ENCODE measurements around the gene NAP1L5. TPM values are rescaled to one million over a fixed set of nuclear protein-coding genes. Genes with fewer than 3 reads are reported as not detected.

NAP1L5 gene
- total RNA-seq, 4 donors from 2014 or later, result 4.0 to 13.6 (median 10.3) TPM

- Histone ChIP-seq H3K9me3 (no peaks in the 10 kb centered on the region), H3K27me3 (no peaks in the 10 kb centered on the region), H3K4me3 (no peak overlapping the region), H3K4me1 (peaks cover 0 to 24% (median 10%) of the 10 kb centered on the region in 3 donors), H3K36me3 (peaks cover 0 to 59% of the 10 kb centered on the region in 2 donors), H3K27ac (peak overlapping the region in 3 of 4 donors; percentile 14 to 62 (median 60))
- no peak for ATAC-seq
- 40 to 66% methylated on average over 3 of the region's 3 CpGs for WGBS, 2 donors (ENCODE audit: low coverage in 1 of 2)
- TF ChIP-seq CTCF (IDR thresholded peaks at IDR 0.05) (no peak), EP300 (IDR thresholded peaks at IDR 0.05) (no peak), POLR2A (IDR thresholded peaks at IDR 0.05) (no peak), POLR2AphosphoS5 (IDR thresholded peaks at IDR 0.05) (peak; percentile 12)
Measured at GRCh38 chr4:88705805-88706492, 8.3 kb upstream of the NAP1L5 start.

GRCh38 chr4:88705223-88705622 is 7.6 kb upstream of the NAP1L5 start:
- H3K9me3 ChIP-seq, result no peaks in the 10 kb centered on the region
- H3K4me1 ChIP-seq, result peaks cover 0 to 24% (median 10%) of the 10 kb centered on the region in 3 donors
- TF ChIP-seq CTCF (IDR thresholded peaks at IDR 0.05) (no peak), POLR2A (IDR thresholded peaks at IDR 0.05) (no peak), EP300 (IDR thresholded peaks at IDR 0.05) (no peak), POLR2AphosphoS5 (IDR thresholded peaks at IDR 0.05) (no peak)
- no peaks in the 10 kb centered on the region for H3K27me3 ChIP-seq
- no peak overlapping the region for H3K4me3 ChIP-seq
- peaks cover 0 to 52% of the 10 kb centered on the region in 2 donors for H3K36me3 ChIP-seq
- no peak for ATAC-seq
- no peak overlapping the region for H3K27ac ChIP-seq

DNA sequence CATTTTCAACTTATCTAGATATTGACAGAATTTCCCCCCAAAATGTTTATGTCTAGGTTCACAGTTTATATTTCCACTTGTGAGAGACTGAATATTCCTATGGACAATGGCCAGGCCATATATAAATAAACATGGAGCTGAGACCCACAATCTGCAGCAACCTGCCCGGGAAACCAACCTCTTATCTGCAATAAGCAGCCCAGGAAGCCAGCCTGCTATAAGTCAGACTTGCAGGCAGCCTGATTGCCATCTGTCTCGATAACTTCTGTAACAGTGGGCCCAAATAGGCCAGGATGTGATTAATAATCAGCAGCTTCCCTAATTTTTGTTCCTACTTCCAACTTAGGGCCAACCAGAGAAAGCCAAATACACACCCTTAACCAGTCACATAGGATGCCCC is 5.2 kb upstream of the NAP1L5 start:
- 100% methylated on average over 1 of the region's 2 CpGs; no CpG with 5 or more reads in 1 of the 2 donors for WGBS, 2 donors (ENCODE audit: low coverage in 1 of 2)
- H3K27me3 ChIP-seq, result no peaks in the 10 kb centered on the region
- ATAC-seq, result no peak
- H3K27ac ChIP-seq, result no peak overlapping the region
- no peaks in the 10 kb centered on the region for H3K9me3 ChIP-seq
- peaks cover 0 to 54% of the 10 kb centered on the region in 2 donors for H3K36me3 ChIP-seq
- H3K4me1 ChIP-seq, result peaks cover 0 to 29% (median 10%) of the 10 kb centered on the region in 3 donors
- no peak overlapping the region for H3K4me3 ChIP-seq
- TF ChIP-seq POLR2A (IDR thresholded peaks at IDR 0.05) (no peak), EP300 (IDR thresholded peaks at IDR 0.05) (no peak), CTCF (IDR thresholded peaks at IDR 0.05) (no peak), POLR2AphosphoS5 (IDR thresholded peaks at IDR 0.05) (no peak)

- no peaks in the 10 kb centered on the region for H3K9me3 ChIP-seq
- H3K27ac ChIP-seq, result peak overlapping the region in 3 of 4 donors; percentile 78 to 88 (median 81)
- H3K4me3 ChIP-seq, result no peak overlapping the region
- peaks cover 0 to 20% of the 10 kb centered on the region in 2 donors for H3K36me3 ChIP-seq
- WGBS, 2 donors (ENCODE audit: low coverage in 1 of 2), result 92 to 98% methylated on average over 5 to 7 of the region's 7 CpGs
- peaks cover 0 to 18% (median 0%) of the 10 kb centered on the region in 3 donors for H3K4me1 ChIP-seq
- H3K27me3 ChIP-seq, result no peaks in the 10 kb centered on the region
- TF ChIP-seq CTCF (IDR thresholded peaks at IDR 0.05) (no peak), POLR2A (IDR thresholded peaks at IDR 0.05) (no peak), EP300 (IDR thresholded peaks at IDR 0.05) (no peak), POLR2AphosphoS5 (IDR thresholded peaks at IDR 0.05) (no peak)
- ATAC-seq, result no peak
Measured at GRCh38 chr4:88698519-88698918, 890 bp upstream of the NAP1L5 start.

DNA sequence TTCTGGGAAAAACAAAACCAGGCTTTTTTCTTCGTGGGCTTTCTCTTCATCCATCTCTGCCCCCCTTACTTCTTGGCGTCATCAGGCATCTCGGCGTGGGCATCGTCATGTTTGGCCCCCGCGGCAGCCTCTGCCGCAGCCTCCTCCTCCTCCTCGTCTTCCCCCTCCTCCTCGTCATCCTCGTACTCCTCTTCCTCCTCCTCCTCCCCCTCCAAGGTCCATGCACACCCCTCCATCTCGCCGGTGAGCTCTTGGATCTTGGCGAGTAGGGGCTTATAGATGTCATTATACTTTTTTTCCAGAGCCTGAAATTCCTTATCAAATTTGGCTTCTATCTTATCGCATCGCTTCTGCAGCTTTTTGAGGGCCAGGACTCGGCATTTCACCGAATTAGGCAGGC is 488 bp downstream of the NAP1L5 start:
- WGBS, 2 donors (ENCODE audit: low coverage in 1 of 2), result 49 to 53% methylated on average over 18 of the region's 18 CpGs
- H3K9me3 ChIP-seq, result no peaks in the 10 kb centered on the region
- H3K4me1 ChIP-seq, result peaks cover 0 to 20% (median 0%) of the 10 kb centered on the region in 3 donors
- H3K4me3 ChIP-seq, result peak overlapping the region; percentile 61 to 64
- H3K27ac ChIP-seq, result peak overlapping the region; percentile 48 to 88 (median 80)
- TF ChIP-seq CTCF (IDR thresholded peaks at IDR 0.05), result no peak
- no peak for TF ChIP-seq POLR2A (IDR thresholded peaks at IDR 0.05)
- no peak for TF ChIP-seq EP300 (IDR thresholded peaks at IDR 0.05)
- TF ChIP-seq POLR2AphosphoS5 (IDR thresholded peaks at IDR 0.05), result no peak
- H3K27me3 ChIP-seq, result no peaks in the 10 kb centered on the region
- peaks cover 0 to 17% of the 10 kb centered on the region in 2 donors for H3K36me3 ChIP-seq
- peak; percentile 55 for ATAC-seq

Data from gastroesophageal sphincter (tissue), 4 donors.